Measurements from ENCODE around the gene LRCH1. TPM values are rescaled to one million over a fixed set of nuclear protein-coding genes. Genes with fewer than 3 reads are reported as not detected.

The LRCH1 gene
- total and polyA plus RNA-seq, 8 donors: 16.1 to 30.5 (median 26.8) TPM

DNA sequence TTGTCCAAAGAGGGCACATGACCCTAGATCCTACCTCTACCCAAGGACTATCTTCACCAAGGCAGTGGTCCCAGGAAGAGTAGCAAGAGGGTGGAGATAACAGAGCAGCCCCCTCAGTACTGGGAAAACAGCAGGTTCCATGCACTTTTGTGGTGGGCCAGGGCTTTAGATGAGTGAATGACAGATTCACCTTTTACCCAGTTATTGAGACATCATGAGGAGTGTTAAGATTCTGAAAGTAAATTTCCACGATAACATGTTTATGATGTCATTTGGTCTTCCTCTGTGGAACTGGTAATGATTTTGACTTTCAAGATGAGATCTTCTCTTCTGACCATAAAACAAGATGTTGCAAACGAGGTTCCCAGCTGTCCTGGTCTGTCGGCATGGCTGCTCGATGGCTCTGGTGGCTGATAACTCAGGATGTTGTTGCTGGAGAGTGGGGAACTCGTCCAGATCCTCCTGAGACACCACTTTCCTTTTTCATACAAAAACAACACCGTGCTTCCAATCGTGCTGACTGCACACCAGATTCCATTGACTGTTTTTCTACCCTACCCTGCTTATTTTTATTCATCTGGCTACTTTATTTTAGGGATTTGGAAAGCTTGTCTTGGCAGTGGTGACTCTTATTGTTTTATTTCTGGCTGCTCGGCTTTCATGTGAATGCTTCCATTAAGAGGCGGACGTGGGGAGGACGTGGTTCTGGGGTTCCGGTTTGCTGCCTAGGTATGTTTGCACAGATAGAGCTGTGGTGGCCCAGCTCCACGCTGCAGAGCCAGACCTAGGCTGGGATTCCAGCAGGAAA is 88.5 kb downstream of the LRCH1 start:
- intact Hi-C loops (cut with DNase I): no loop called here
- H3K9me3 ChIP-seq: no peaks in the 10 kb centered on the region
- no peak overlapping the region for H3K4me3 ChIP-seq
- DNase-seq (no peak), ATAC-seq (peak; percentile 39)
- peak overlapping the region in 1 of 2 donors; percentile 1 for H3K27ac ChIP-seq
- no peaks in the 10 kb centered on the region for H3K27me3 ChIP-seq
- H3K36me3 ChIP-seq: no peaks in the 10 kb centered on the region
- TF ChIP-seq, protein P1, sequence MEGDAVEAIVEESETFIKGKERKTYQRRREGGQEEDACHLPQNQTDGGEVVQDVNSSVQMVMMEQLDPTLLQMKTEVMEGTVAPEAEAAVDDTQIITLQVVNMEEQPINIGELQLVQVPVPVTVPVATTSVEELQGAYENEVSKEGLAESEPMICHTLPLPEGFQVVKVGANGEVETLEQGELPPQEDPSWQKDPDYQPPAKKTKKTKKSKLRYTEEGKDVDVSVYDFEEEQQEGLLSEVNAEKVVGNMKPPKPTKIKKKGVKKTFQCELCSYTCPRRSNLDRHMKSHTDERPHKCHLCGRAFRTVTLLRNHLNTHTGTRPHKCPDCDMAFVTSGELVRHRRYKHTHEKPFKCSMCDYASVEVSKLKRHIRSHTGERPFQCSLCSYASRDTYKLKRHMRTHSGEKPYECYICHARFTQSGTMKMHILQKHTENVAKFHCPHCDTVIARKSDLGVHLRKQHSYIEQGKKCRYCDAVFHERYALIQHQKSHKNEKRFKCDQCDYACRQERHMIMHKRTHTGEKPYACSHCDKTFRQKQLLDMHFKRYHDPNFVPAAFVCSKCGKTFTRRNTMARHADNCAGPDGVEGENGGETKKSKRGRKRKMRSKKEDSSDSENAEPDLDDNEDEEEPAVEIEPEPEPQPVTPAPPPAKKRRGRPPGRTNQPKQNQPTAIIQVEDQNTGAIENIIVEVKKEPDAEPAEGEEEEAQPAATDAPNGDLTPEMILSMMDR (IDR thresholded peaks at IDR 0.05): no peak
- H3K4me1 ChIP-seq: peaks cover 10 to 41% of the 10 kb centered on the region in 2 donors

DNA sequence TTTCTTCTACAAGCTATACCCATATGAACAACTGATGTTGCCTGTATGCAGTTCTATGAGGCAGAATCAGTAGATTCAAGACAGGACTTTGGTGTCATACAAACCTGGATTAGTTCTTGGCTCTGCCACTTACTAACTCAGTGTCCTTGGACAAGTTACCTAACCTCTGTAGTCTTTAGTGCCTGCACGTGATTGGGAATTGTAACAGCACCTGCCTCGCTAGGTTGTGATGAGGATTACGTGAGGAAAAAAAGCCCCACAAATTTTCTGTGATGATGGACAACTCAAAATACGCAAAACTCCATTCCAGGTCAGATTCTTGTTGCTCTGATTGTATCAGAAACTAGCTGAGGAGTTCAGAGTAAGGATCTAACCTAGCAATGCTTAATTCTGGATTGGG is 89.3 kb downstream of the LRCH1 start:
- no peak for DNase-seq
- intact Hi-C loops (cut with DNase I): no loop called here
- Histone ChIP-seq H3K4me3 (no peak overlapping the region), H3K27ac (peak overlapping the region in 1 of 2 donors; percentile 1), H3K4me1 (peaks cover 8 to 37% of the 10 kb centered on the region in 2 donors), H3K27me3 (no peaks in the 10 kb centered on the region), H3K36me3 (no peaks in the 10 kb centered on the region), H3K9me3 (no peaks in the 10 kb centered on the region)
- TF ChIP-seq, protein P1 (IDR thresholded peaks at IDR 0.05): no peak
- no peak for ATAC-seq

DNA sequence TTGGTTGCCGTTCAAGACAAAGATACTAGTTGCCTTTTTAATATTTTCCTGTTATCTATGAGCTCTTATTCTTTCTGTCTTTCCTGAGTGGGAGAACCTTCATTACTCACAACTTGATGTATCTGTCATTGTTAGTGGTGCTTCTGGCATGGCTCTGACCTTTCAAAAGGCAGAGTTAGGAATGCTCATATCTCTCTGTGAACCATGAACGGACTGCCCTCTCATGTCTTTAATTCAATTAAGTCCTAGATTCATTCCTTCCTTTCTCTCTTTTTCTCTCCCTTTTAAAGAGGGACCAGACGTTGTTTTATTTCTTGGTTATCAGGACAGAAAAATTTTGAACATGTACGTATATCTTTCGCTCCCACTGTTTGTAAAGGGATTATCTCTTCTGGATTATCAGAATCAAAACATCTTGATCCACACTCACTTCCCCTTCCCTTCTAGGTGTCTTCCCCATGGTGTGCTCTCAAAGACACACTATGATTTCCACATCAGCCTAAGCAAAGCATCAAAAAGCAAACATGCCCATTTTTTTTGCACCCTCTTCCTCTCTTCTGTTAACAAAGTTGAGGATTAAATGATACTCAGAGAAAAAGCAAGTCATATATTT is 90.3 kb downstream of the LRCH1 start:
- Histone ChIP-seq H3K4me3 (no peak overlapping the region), H3K4me1 (peaks cover 8 to 43% of the 10 kb centered on the region in 2 donors), H3K27ac (no peak overlapping the region), H3K27me3 (no peaks in the 10 kb centered on the region), H3K36me3 (no peaks in the 10 kb centered on the region), H3K9me3 (no peaks in the 10 kb centered on the region)
- ATAC-seq (no peak), DNase-seq (no peak)
- intact Hi-C loops (cut with DNase I): no loop called here
- TF ChIP-seq, protein P1 (IDR thresholded peaks at IDR 0.05): no peak

DNA sequence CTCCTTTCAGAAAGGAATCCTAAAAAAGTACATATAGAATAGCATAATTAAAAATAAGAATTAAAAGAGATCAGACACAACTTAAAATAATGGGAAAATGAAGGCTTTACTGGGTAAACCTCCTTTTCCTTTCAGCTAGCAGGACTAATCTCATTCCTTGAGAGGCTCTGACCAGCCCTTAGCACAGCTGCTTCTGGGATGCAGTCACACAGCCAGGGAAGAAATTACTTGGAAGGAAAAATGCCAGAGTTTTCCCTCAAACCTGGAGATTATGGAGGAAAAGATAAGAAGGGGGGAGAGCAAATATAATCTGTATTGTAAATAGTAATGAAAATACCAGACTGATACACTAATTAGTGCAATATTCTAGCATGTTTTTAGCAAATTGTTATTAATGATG is 91.8 kb downstream of the LRCH1 start:
- Histone ChIP-seq H3K4me1 (peaks cover 8 to 42% of the 10 kb centered on the region in 2 donors), H3K4me3 (no peak overlapping the region), H3K9me3 (no peaks in the 10 kb centered on the region), H3K27me3 (no peaks in the 10 kb centered on the region), H3K27ac (no peak overlapping the region), H3K36me3 (no peaks in the 10 kb centered on the region)
- TF ChIP-seq, protein P1 (IDR thresholded peaks at IDR 0.05): no peak
- DNase-seq (no peak), ATAC-seq (no peak)
- intact Hi-C loops (cut with DNase I): no loop called here

DNA sequence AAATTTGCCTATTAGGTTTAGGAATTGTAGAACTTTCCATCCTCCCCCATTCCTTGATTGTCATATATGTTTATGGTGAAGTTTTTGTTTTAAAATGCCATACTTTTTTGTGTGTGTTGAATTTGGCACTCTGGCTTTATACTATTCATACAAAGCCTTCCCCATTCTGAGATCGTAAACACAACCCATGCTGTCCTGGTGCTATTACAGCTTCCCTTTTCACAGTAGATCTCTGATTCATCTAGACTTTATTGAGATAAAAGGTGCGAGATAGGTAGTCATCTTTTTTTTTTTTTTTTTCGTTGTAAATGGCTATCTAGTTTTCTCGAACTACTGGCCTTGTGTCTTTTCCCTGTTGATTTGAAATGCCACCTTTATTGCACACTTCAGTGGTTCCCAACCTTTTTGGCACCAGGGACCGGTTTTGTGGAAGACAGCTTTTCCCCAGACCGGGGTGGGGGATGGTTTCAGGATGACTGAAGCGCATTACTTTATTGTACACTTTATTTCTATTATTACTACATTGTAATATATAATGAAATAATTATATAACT is 94.6 kb downstream of the LRCH1 start:
- no peaks in the 10 kb centered on the region for H3K36me3 ChIP-seq
- H3K27me3 ChIP-seq: no peaks in the 10 kb centered on the region
- DNase-seq: no peak
- H3K27ac ChIP-seq: no peak overlapping the region
- intact Hi-C loops (cut with DNase I): no loop called here
- no peak overlapping the region for H3K4me3 ChIP-seq
- TF ChIP-seq, protein P1 (IDR thresholded peaks at IDR 0.05): no peak
- no peaks in the 10 kb centered on the region for H3K9me3 ChIP-seq
- H3K4me1 ChIP-seq: peaks cover 8 to 26% of the 10 kb centered on the region in 2 donors
- ATAC-seq: no peak

Measured in left lung (tissue), 10 donors.